Hematopoietic multipotent progenitor cell treated with erythropoietin and hydrocortisone succinate and interleukin-3 and kit ligand, for 6 days (in vitro differentiated cells): ENCODE results near the gene N4BP2L1.

Source experiments
- DNase-seq: peaks from one replicate; pipeline ENCODE4 v3.0.0-alpha.2; 2015

The N4BP2L1 gene

GRCh38 chr13:32431361-32431760, 3.4 kb upstream of the N4BP2L1 start:
- peak; percentile 59 for DNase-seq

- peak; percentile 54 for DNase-seq
These were observed 2.3 kb upstream of the N4BP2L1 start for GRCh38 chr13:32430018-32430747.

GRCh38 chr13:32429433-32429909, 1.5 kb upstream of the N4BP2L1 start:
- DNase-seq, result no peak

GRCh38 chr13:32428581-32429432, 877 bp upstream of the N4BP2L1 start:
- peak; percentile 66 for DNase-seq

GRCh38 chr13:32426990-32427851, 709 bp downstream of the N4BP2L1 start:
- peak; percentile 74 for DNase-seq

- DNase-seq, result peak; percentile 78
These were observed 1.5 kb downstream of the N4BP2L1 start for GRCh38 chr13:32426191-32426989.

GRCh38 chr13:32425158-32425557, 2.8 kb downstream of the N4BP2L1 start:
- DNase-seq, result no peak

- DNase-seq, result peak; percentile 95
These were observed 4.3 kb downstream of the N4BP2L1 start for GRCh38 chr13:32423592-32423991.

- no peak for DNase-seq
These were observed 8.1 kb downstream of the N4BP2L1 start for GRCh38 chr13:32419862-32420261.

GRCh38 chr13:32417995-32418394, 9.9 kb downstream of the N4BP2L1 start:
- no peak for DNase-seq

GRCh38 chr13:32415019-32415418, 12.9 kb downstream of the N4BP2L1 start:
- DNase-seq, result peak; percentile 79

GRCh38 chr13:32414580-32414979, 13.3 kb downstream of the N4BP2L1 start:
- DNase-seq, result no peak

- no peak for DNase-seq
These were observed 14.6 kb downstream of the N4BP2L1 start for GRCh38 chr13:32413284-32413683.

- DNase-seq, result no peak
These were observed 18.1 kb downstream of the N4BP2L1 start for GRCh38 chr13:32409561-32410421.

GRCh38 chr13:32409001-32409313, 19.0 kb downstream of the N4BP2L1 start:
- no peak for DNase-seq

GRCh38 chr13:32408296-32409000, 19.5 kb downstream of the N4BP2L1 start:
- peak; percentile 57 for DNase-seq

GRCh38 chr13:32407854-32408253, 20.1 kb downstream of the N4BP2L1 start:
- no peak for DNase-seq

- DNase-seq, result no peak
These were observed 24.8 kb downstream of the N4BP2L1 start for GRCh38 chr13:32403108-32403507.

GRCh38 chr13:32391101-32391619, 36.8 kb downstream of the N4BP2L1 start:
- no peak for DNase-seq

GRCh38 chr13:32390484-32390883, 37.4 kb downstream of the N4BP2L1 start:
- no peak for DNase-seq
